Panc1 (cell line): ENCODE measurements around the gene PWP1.

ENCODE experiments used
- POLR2AphosphoS5 ChIP-seq: IDR thresholded peaks from 2 replicates; pipeline ENCODE4 v1.6.1; 2012; ENCODE audit warnings: mild to moderate bottlenecking, low read depth, low read length, moderate library complexity
- SIN3A ChIP-seq: IDR thresholded peaks from 2 replicates; pipeline ENCODE4 v1.6.1; 2012; ENCODE audit warnings: low read depth, mild to moderate bottlenecking, low read length, moderate library complexity, borderline replicate concordance; ENCODE audit not compliant: insufficient read depth
- TF ChIP-seq, protein P1 (sequence below): fragments of 450-650 bp; IDR thresholded peaks from 2 replicates; pipeline ENCODE4 v1.5.1; 2017; ENCODE audit warnings: mild to moderate bottlenecking

DNA sequence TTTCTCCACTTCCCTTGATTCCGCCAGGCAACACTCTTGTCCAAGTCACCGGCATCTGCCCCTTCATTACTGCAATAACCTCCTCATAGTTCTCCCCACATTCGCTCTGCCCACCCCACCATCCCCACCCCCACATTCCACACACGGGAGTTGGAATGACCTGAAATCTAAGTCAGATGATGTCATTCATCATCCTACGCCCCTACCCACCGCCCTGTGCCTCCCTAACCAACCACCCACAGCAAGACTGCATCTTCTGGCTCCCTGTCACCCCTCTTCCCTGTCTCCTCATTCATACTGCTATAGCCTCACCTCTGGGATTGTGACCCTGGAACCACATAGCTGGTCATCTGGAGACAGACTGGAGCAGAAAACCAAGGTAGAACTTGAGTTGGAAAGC, 7.9 kb upstream of the PWP1 start:
- TF ChIP-seq, protein P1, sequence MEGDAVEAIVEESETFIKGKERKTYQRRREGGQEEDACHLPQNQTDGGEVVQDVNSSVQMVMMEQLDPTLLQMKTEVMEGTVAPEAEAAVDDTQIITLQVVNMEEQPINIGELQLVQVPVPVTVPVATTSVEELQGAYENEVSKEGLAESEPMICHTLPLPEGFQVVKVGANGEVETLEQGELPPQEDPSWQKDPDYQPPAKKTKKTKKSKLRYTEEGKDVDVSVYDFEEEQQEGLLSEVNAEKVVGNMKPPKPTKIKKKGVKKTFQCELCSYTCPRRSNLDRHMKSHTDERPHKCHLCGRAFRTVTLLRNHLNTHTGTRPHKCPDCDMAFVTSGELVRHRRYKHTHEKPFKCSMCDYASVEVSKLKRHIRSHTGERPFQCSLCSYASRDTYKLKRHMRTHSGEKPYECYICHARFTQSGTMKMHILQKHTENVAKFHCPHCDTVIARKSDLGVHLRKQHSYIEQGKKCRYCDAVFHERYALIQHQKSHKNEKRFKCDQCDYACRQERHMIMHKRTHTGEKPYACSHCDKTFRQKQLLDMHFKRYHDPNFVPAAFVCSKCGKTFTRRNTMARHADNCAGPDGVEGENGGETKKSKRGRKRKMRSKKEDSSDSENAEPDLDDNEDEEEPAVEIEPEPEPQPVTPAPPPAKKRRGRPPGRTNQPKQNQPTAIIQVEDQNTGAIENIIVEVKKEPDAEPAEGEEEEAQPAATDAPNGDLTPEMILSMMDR = no peak
- TF ChIP-seq POLR2AphosphoS5 (no peak), SIN3A (no peak)
